K562 (cell line): ENCODE results near the gene DNAJC13. TPM values are rescaled to one million over a fixed set of nuclear protein-coding genes. Genes with fewer than 3 reads are reported as not detected.

Experiments used
- ATAC-seq: fragments of 200-7000 bp; cut with Tn5 transposase; 3 replicates; pipeline ENCODE4 v1.9.1; 2020; ENCODE audit warnings: moderate library complexity
- BruUV-seq: library from RNA; stranded (reverse); fragments of 400-500 nt; replicated peaks from 2 replicates; lab custom pipeline; 2021; lab: Mats Ljungman, UMichigan
- CTCF ChIA-PET: fragments of 300-600 bp; formaldehyde crosslinking; extraction: SDS; loops from one replicate; lab custom pipeline; 2021; ENCODE audit warnings: low intra/inter-chr PET ratio; lab: Yijun Ruan, JAX
- POLR2A ChIA-PET: fragments of 300-600, 350-650 bp; sonication (Branson Sonifier 250); formaldehyde crosslinking; extraction: SDS; loops from one replicate; lab custom pipeline; 2021; ENCODE audit warnings: antibody characterized with exemption, inconsistent platforms; lab: Yijun Ruan, JAX
- DNase-seq, 4 experiments: peaks; one replicate each; pipeline versions ENCODE4 v3.0.0 to v3.0.0-alpha.2; 2011 to 2018; ENCODE audit warnings: low spot score in 3 of 4, mixed read lengths in 3 of 4; ENCODE audit errors: extremely low read depth in 1 of 4
- FAIRE-seq: peaks from 2 replicates; lab custom pipeline; 2011; peaks lifted over from hg19 to GRCh38; lab: Jason Lieb, UNC
- H2AFZ ChIP-seq: 2 replicates; pipeline ENCODE4 v1.6.0; 2011; ENCODE audit warnings: low read depth, low read length, control low read depth, inconsistent platforms
- H3K27ac ChIP-seq: fragments of 200-600 bp; 3 replicates; pipeline ENCODE4 v1.8.0; 2011; ENCODE audit warnings: low read depth, mild to moderate bottlenecking, control low read depth, inconsistent platforms, low read length, moderate library complexity, mixed read lengths; ENCODE audit errors: extremely low read depth
- H3K27me3 ChIP-seq, 2 experiments: fragments of 300-600 bp in 1 of 2; 2 replicates in 1 of 2; 3 replicates in 1 of 2; pipeline versions ENCODE4 v1.6.0 to v1.8.0; 2011; ENCODE audit warnings: inconsistent platforms in 2 of 2, low read length in 2 of 2, mild to moderate bottlenecking in 1 of 2, mixed read lengths in 1 of 2, moderate library complexity in 1 of 2; ENCODE audit not compliant: control insufficient read depth in 2 of 2, insufficient read depth in 2 of 2
- H3K36me3 ChIP-seq: fragments of 300-600 bp; 3 replicates; pipeline ENCODE4 v1.8.0; 2011; ENCODE audit warnings: mild to moderate bottlenecking, low read length, inconsistent platforms; ENCODE audit not compliant: control insufficient read depth, insufficient read depth
- H3K4me1 ChIP-seq, 2 experiments: fragments of 200-600 bp in 1 of 2; replicated peaks in 1 of 2; 2 replicates in 1 of 2; 3 replicates in 1 of 2; pipeline versions ENCODE4 v1.5.1 to v1.8.0; 2011; ENCODE audit warnings: inconsistent platforms in 2 of 2, low read length in 2 of 2, mild to moderate bottlenecking in 1 of 2, mixed read lengths in 1 of 2, moderate library complexity in 1 of 2; ENCODE audit not compliant: control insufficient read depth in 2 of 2, insufficient read depth in 2 of 2
- H3K4me2 ChIP-seq: 2 replicates; pipeline ENCODE4 v1.6.1; 2011; ENCODE audit warnings: low read length, control low read depth, inconsistent platforms, mixed read lengths; ENCODE audit not compliant: insufficient read depth
- H3K4me3 ChIP-seq: fragments of 200-600 bp; sonication (generic), shearing (Covaris generic); 2 replicates; pipeline ENCODE4 v1.5.1; 2016; ENCODE audit warnings: control low read depth, inconsistent platforms
- H3K79me2 ChIP-seq: fragments of 200-600 bp; 3 replicates; pipeline ENCODE4 v1.8.0; 2011; ENCODE audit warnings: low read length, inconsistent platforms; ENCODE audit not compliant: control insufficient read depth, insufficient read depth
- H3K9ac ChIP-seq, 2 experiments: 2 replicates each; pipeline versions ENCODE4 v1.6.0 to v1.6.1; 2011; ENCODE audit warnings: low read depth in 2 of 2, low read length in 2 of 2, control low read depth in 1 of 2, inconsistent platforms in 1 of 2, mild to moderate bottlenecking in 1 of 2, mixed read lengths in 1 of 2; ENCODE audit not compliant: insufficient read depth in 1 of 2
- H3K9me1 ChIP-seq: one replicate; pipeline ENCODE4 v1.6.0; 2011; ENCODE audit warnings: inconsistent platforms, mild to moderate bottlenecking, low read length, moderate library complexity; ENCODE audit not compliant: control insufficient read depth, insufficient read depth
- H3K9me3 ChIP-seq: replicated peaks from 2 replicates; pipeline ENCODE4 v1.5.1; 2011; ENCODE audit warnings: low read depth, low read length, inconsistent platforms; ENCODE audit not compliant: control insufficient read depth, insufficient read depth
- H4K20me1 ChIP-seq: replicated peaks from 2 replicates; pipeline ENCODE4 v1.6.1; 2011; ENCODE audit warnings: low read length, inconsistent platforms, mixed read lengths; ENCODE audit not compliant: control insufficient read depth, insufficient read depth
- CHD4 ChIP-seq: fragments of 200-600 bp; sonication (generic); IDR thresholded peaks from 3 replicates; pipeline ENCODE4 v1.6.1; 2012; ENCODE audit warnings: low read depth, mild to moderate bottlenecking, mixed read lengths, low read length, inconsistent platforms; ENCODE audit not compliant: insufficient read depth, insufficient replicate concordance, poor library complexity, severe bottlenecking
- KHSRP ChIP-seq: fragments of 450-650 bp; IDR thresholded peaks from 2 replicates; pipeline ENCODE4 v1.6.1; 2017
- MCM2 ChIP-seq: fragments of 450-650 bp; IDR thresholded peaks from 2 replicates; pipeline ENCODE4 v1.6.1; 2017; ENCODE audit warnings: low read depth, mild to moderate bottlenecking
- WGBS: fragments of 100-300 bp; shearing (Covaris generic); methylation state at CpG from one replicate; pipeline ENCODE4 v1.1.6; 2016; ENCODE audit warnings: low coverage, mixed read lengths; ENCODE audit not compliant: insufficient coverage; ENCODE audit errors: missing lambda C conversion rate; 5-methylcytosine and 5-hydroxymethylcytosine counted together
- in situ Hi-C: fragments of 300-500 bp; cut with MboI; formaldehyde crosslinking; loops from 4 replicates; pipeline ENCODE4 v1.15.0; 2018; ENCODE audit warnings: inconsistent platforms, mixed read lengths
- intact Hi-C: fragments of 100-400 bp; cut with micrococcal nuclease; formaldehyde crosslinking; loops from 2 replicates; pipeline ENCODE4 v1.14.2; 2022
- polyA plus RNA-seq, 8 experiments: library from polyadenylated mRNA; depleted of rRNA in 4 of 8; stranded (reverse) in 5 of 8; unstranded in 3 of 8; fragments of >200 nt; fragmentation: Nextera tagmentation in 2 of 8; fragmentation: Illumina TruSeq in 1 of 8; extraction: Ambion mirVana in 2 of 8; extraction: Trizol in 1 of 8; gene quantifications; 2 replicates each; pipeline versions ENCODE4 v1.2.1 to v1.2.3, GENCODE V29; 2011 to 2014; ENCODE audit warnings: inconsistent platforms in 1 of 8, missing spikeins in 1 of 8
- total RNA-seq, 7 experiments: library from RNA; depleted of rRNA in 6 of 7; stranded (reverse); fragments of >200 nt in 6 of 7; fragmentation: Illumina TruSeq in 2 of 7; extraction: Trizol in 2 of 7; gene quantifications; 2 replicates each; pipeline versions ENCODE4 v1.2.1 to v1.2.3, GENCODE V29; 2011 to 2021; ENCODE audit warnings: low replicate concordance in 1 of 7
- TF ChIP-seq, protein P1 (sequence below): sonication (generic); formaldehyde crosslinking; IDR thresholded peaks from 2 replicates; pipeline ENCODE4 v1.8.0; 2022; ENCODE audit warnings: missing genetic modification reagents, mild to moderate bottlenecking, borderline replicate concordance

The DNAJC13 gene
- total and polyA plus RNA-seq, 9 of the 15 experiments (the other 6 are each of a cell fraction or from before 2014, with no cell fraction given): 2.9 to 17.1 (median 10.2) TPM

GRCh38 chr3:132504375-132504933 is 87.2 kb downstream of the DNAJC13 start:
- intact Hi-C loops: no loop called here
- H3K27ac ChIP-seq: no peak overlapping the region
- no peaks in the 10 kb centered on the region for H4K20me1 ChIP-seq
- no peaks in the 10 kb centered on the region for H3K9me1 ChIP-seq
- in situ Hi-C loops: no loop called here
- ATAC-seq: no peak
- ChIA-PET POLR2A (interaction anchor here (0.6 kb wide), 2 partner anchors 53 to 203 kb away, joined by 3 read pairs; no protein-coding TSS in a partner anchor), CTCF (no interaction called here)
- H3K36me3 ChIP-seq: peaks cover 47% of the 10 kb centered on the region; the same call in 2 of the 3 replicates
- H2AFZ ChIP-seq: no peak overlapping the region
- FAIRE-seq: no peak
- TF ChIP-seq MCM2: no peak
- H3K4me3 ChIP-seq: no peak overlapping the region
- no peaks in the 10 kb centered on the region; a peak in 1 of 5 replicates for H3K4me1 ChIP-seq
- no peak overlapping the region for H3K9ac ChIP-seq
- no peak for DNase-seq
- H3K79me2 ChIP-seq: no peaks in the 10 kb centered on the region
- H3K27me3 ChIP-seq: no peaks in the 10 kb centered on the region
- no TSS peak for BruUV-seq
- no peak overlapping the region for H3K4me2 ChIP-seq
- no peaks in the 10 kb centered on the region for H3K9me3 ChIP-seq

GRCh38 chr3:132507657-132508056 is 90.4 kb downstream of the DNAJC13 start:
- ChIA-PET POLR2A (interaction anchor here (0.9 to 1.8 kb wide), 2 partner anchors 9 to 20 kb away, joined by 3 to 4 read pairs; no protein-coding TSS in a partner anchor), CTCF (no interaction called here)
- Histone ChIP-seq H4K20me1 (no peaks in the 10 kb centered on the region), H3K9ac (no peak overlapping the region), H3K36me3 (peaks cover 41% of the 10 kb centered on the region; the same call in 1 of the 3 replicates), H3K27ac (no peak overlapping the region), H3K4me1 (no peaks in the 10 kb centered on the region; a peak in 1 of 5 replicates), H3K4me2 (no peak overlapping the region), H3K4me3 (no peak overlapping the region), H3K9me1 (no peaks in the 10 kb centered on the region), H3K9me3 (no peaks in the 10 kb centered on the region), H3K79me2 (no peaks in the 10 kb centered on the region), H2AFZ (no peak overlapping the region), H3K27me3 (no peaks in the 10 kb centered on the region)
- 90% methylated on average over 3 of the region's 4 CpGs for WGBS
- DNase-seq (no peak), ATAC-seq (no peak), FAIRE-seq (no peak)
- no TSS peak for BruUV-seq
- no peak for TF ChIP-seq KHSRP
- TF ChIP-seq, protein P1, sequence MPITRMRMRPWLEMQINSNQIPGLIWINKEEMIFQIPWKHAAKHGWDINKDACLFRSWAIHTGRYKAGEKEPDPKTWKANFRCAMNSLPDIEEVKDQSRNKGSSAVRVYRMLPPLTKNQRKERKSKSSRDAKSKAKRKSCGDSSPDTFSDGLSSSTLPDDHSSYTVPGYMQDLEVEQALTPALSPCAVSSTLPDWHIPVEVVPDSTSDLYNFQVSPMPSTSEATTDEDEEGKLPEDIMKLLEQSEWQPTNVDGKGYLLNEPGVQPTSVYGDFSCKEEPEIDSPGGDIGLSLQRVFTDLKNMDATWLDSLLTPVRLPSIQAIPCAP (CRISPR knock-in tag): no peak
- TF ChIP-seq CHD4: no peak
- intact Hi-C loops (no loop called here), in situ Hi-C loops (no loop called here)
